HG03354 (cell line): ENCODE measurements around the gene NUDC.

Experiments
- ATAC-seq: cut with Tn5 transposase; IDR thresholded peaks from one replicate; pipeline ENCODE4 v1.9.1; 2021; ENCODE audit warnings: mild to moderate bottlenecking; ENCODE audit not compliant: unreplicated experiment, poor library complexity, severe bottlenecking

The NUDC gene

DNA sequence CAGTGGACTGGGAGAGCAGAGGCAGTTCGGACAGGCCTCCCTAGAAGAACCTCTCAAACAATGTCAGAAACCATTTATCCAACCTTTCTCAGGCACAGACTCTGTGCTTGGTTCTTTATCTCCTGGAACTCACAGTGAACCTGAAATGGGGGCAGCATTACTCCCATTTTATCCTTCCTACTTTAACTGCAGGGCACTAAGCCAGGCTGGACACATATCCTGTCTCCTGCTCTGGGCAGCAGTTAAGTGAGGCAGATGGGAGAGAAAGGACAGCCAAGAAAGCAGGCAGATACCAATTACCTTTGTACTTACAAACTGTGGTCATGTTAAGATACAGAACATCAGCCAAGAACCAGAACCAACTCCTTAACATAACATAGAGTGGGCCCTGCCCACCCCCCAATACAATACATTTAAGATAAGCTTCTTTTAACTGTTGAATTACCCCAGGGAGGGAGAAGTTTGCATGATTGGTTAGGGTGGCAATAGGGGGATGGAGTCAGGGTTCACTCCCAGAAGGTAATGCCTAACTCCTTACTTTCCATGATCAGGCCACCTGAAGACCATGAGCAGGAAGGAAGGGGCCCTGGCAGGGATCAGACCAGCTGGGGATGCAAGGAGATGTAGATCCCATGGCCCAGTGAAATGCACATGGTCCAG lies 27.9 kb downstream of the NUDC start:
- ATAC-seq = no peak

- ATAC-seq = no peak
These were observed 28.4 kb downstream of the NUDC start for GRCh38 chr1:26949926-26950319.

- ATAC-seq = no peak
These were observed 29.1 kb downstream of the NUDC start for GRCh38 chr1:26950602-26951001.

- ATAC-seq = no peak
These were observed 29.7 kb downstream of the NUDC start for GRCh38 chr1:26951216-26951615.

DNA sequence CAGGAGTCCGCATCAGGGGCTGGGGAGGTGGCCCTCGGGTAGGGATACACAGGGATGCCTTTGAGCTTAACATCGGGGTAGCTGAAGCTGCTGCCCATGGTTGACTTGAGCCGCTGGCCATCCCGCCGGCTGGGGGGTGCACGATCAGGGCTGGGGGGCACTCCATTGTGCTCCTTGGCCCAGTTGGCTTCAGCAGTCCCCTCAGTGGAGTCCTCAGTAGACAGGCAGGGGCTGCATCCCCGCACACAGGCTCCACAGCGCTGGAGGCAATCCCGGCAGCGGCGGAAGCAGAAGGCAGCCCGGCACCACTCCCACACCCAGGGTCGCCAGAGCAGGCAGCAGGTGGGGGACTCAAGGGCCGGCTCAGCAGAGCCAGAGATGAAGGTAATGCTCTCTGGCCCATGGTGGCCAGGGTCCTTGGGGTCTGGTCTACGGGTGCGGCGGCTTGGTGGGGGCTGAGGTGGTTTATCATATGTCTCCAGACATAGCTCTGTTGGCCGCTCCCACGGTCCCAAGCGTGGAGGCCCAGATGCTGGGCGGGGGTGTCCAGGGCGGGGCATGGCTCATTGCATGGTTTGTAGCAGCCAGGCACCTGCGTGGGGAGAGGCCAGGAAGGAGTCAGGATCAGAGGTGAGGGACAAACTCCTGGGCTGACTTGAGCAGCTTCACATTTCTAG lies 30.4 kb downstream of the NUDC start:
- no peak for ATAC-seq

DNA sequence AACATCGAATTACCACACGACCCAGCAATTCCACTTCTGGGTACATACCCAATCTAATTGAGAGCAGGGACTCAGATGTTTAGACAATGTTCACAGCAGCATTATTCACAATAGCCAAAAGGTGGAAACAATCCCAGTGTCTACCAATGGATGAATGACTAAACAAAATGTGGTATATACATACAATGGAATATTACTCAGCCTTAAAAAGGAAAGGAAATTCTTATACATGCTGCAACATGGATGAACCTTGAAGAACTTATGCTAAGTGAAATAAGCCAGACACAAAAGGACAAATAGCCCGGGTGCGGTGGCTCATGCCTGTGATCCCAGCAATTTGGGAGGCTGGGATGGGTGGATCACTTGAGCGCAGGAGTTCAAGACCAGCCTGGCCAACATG lies 31.8 kb downstream of the NUDC start:
- no peak for ATAC-seq

DNA sequence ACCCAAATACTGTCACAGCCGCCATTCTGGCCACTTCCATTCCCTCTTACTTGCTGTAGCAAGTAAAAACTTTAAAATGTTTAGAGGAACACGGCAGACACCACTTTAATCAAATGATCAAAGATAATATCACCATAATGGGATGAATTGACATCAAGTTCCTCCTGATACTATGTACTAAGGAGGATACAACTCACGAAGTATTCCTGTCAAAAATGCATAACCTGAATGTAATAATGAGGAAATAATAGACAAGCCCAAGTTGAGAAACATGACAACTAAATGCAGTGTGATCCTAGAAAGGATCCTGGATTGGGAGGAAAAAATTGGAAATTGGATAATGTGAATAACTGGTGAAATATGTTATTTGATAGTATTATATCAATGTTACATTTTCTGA lies 34.8 kb downstream of the NUDC start:
- ATAC-seq = no peak

- no peak for ATAC-seq
These were observed 35.8 kb downstream of the NUDC start for GRCh38 chr1:26957306-26957705.

DNA sequence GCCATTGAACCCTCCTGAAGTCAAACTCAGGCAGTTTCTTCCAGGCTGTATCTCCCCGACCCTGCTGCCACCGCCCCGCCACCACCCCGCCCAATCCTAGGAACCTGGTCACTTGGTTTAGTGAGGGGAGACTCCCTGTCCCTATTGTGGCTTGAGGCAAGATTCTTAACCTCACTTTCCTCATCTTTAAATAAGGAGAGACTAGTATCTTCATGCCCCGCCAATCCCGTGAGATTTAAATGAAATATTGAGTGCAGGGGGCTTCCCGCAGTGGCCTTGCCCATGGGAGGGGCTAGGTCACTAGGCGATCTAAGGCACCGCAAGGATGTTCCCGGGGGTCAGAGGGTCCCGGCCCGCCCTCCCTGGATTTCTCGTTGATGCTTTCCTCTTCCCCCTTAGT lies 37.7 kb downstream of the NUDC start:
- no peak for ATAC-seq

- ATAC-seq = no peak
These were observed 38.4 kb downstream of the NUDC start, which contains the start of gene KDF1 for GRCh38 chr1:26959722-26960624. Gene KDF1 (minus strand): TSS chr1:26960468. CDS start chr1:26952380, 8,088 bp downstream.

- no peak for ATAC-seq
These were observed 39.1 kb downstream of the NUDC start for GRCh38 chr1:26960625-26960966.

- no peak for ATAC-seq
These were observed 40.3 kb downstream of the NUDC start for GRCh38 chr1:26961826-26962225.

- no peak for ATAC-seq
These were observed 43.7 kb downstream of the NUDC start for GRCh38 chr1:26965213-26965612.

DNA sequence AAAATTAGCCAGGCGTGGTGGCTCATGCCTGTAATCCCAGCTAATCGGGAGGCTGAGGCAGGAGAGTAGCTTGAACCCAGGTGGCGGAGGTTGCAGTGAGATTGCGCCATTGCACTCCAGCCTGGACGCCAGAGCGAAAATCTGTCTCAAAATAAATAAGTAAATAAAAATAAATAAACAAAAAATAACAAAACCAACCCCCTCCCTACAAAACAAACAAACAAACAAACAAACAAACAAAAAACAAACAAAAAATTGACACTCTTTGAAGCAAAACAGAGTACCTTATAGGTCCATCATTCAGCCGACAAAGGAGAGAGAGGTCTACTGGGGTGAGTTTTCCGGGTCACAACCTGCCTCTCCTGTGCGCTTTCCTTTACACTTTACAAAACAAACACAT lies 44.1 kb downstream of the NUDC start:
- ATAC-seq = no peak

- ATAC-seq = no peak
These were observed 49.3 kb downstream of the NUDC start for GRCh38 chr1:26970810-26971209.

DNA sequence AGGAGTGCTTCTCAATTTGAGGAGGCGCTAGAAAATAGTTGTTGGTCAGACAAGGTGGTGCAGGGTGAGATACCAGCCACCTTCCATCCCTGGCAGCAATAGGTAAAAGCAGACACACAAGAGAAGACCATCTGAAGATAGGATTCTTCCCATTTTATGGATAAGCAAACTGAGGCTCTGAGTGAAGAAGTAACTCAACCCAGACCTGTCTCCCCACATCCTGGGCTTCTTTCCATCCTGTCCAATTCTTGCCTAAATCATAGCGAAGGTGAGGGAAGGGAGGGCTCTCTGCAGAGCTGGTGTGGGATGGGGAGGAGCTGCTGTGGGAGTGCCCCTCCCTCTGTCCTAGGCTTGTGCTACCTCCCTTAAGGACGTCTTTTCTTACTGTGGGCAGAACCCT lies 50.0 kb downstream of the NUDC start:
- no peak for ATAC-seq

DNA sequence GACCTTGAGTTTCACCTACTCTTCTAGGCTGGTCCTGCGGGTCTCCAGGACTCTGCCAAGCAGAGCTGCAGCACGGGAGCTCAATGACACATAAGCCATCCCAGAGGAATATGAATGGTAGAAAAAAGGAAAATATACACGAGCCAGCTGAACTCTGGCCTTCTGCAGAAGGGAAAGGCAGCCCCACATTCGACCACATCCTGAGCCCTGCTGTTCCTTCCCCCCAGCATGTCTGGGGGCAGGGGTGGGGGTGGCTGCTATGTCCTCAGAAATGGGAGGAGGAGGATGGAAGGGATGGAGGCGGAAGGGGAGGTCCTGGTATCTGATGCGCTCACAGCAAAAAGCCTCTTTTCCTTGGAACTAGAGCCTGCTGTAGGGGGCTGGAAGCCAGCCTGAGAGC lies 50.8 kb downstream of the NUDC start:
- no peak for ATAC-seq

DNA sequence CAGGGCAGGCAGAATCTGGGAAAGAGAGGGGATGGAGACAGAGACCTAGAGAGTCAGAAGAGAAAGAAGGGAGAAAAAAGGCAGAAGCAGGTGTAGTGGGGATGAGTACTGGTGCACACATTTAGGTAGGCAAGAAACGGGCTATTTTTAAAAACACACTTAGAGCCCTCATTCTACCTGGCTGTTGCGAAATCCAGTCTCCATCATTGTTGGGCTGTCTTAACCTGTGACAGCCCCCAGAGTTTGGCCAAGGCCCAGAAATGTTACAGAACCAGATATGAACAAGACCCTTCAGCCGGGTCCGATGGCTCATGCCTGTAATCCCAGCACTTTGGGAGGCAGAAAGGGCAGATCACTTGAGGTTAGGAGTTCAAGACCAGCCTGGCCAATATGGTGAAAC lies 51.3 kb downstream of the NUDC start:
- ATAC-seq = no peak

DNA sequence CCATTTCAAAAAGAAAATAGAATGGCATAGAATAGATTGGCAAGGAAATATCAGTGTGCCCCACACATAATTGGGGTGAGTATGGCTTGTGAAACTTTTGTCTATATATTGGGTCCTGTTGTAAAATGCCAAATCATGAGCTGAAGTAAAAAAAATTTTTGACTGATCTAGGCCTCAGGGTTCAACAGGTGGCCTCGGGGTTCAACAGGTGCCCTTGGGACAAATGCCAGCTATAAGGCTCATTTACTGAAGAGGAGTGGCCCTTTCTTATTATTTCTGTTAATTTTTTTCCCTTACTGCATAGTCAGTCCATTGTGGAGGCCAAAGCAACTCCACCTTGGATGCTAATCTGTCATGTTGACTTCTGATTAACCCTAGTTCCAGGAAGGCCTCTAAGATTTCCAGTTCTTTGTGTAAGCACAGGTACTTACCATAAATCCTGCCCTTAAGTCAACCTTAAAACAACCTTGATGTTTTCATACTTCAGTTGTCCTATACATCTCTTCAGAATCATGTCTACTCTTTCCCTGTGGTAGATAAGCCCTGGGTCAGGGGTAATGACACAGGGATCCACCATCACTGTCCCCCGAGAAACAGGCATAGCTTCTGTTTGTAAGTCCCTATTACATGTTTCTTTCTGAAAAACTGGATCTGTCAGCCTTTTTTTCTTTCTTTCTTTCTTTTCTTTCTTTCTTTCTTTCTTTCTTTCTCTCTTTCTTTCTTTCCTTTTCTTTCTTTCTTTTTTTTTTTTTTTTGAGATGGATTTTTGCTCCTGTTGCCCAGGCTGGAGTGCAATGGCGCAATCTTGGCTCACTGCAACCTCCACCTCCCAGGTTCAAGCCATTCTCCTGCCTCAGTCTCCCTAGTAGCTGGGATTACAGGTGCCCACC lies 55.3 kb downstream of the NUDC start:
- no peak for ATAC-seq

DNA sequence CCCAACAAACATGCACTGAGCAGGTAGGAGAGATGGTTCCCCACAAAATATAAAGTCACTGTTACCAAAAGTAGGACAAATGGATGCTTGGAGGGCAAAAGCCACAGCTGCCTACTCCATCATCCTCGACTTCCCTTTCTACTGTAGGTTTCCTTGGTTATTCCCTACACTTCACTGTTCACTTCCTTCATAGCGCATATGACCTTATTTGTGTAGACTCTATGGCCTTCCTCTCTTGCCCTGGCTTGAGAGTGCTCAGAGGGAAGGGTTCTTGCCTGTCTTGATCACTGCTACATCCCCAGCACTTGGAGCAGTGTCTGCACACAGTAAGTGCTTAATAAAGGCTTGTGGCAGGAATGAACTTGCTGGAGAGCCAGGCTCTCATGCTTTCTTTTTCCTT lies 57.4 kb downstream of the NUDC start:
- no peak for ATAC-seq
